HepG2 (cell line): ENCODE results near the gene ZNG1A. TPM values are rescaled to one million over a fixed set of nuclear protein-coding genes. Genes with fewer than 3 reads are reported as not detected.
"Not testable (repeated sequence)": the region's sequence is repeated elsewhere in the genome, so short reads cannot be mapped to it uniquely, and the experiment has no call there.

ENCODE experiments used
- ATAC-seq: fragments of 200-7000 bp; cut with Tn5 transposase; 3 replicates; pipeline ENCODE4 v1.9.1; 2020; ENCODE audit warnings: mild to moderate bottlenecking, moderate library complexity
- BruUV-seq: library from RNA; stranded (reverse); fragments of 400-500 nt; replicated peaks from 2 replicates; lab custom pipeline; 2021; lab: Mats Ljungman, UMichigan
- CTCF ChIA-PET: fragments of 300-600 bp; formaldehyde crosslinking; extraction: SDS; loops from one replicate; lab custom pipeline; 2021; ENCODE audit warnings: low total read pairs, inconsistent platforms, low intra/inter-chr PET ratio; lab: Yijun Ruan, JAX
- POLR2A ChIA-PET: fragments of 350-600 bp; sonication (Branson Sonifier 250); formaldehyde crosslinking; loops from one replicate; lab custom pipeline; 2020; ENCODE audit warnings: antibody characterized with exemption, inconsistent platforms; lab: Yijun Ruan, JAX
- DNase-seq: peaks from one replicate; pipeline ENCODE4 v3.0.0-alpha.2; 2015; ENCODE audit warnings: low spot score
- FAIRE-seq: peaks from 3 replicates; lab custom pipeline; 2011; peaks lifted over from hg19 to GRCh38; lab: Jason Lieb, UNC
- H2AFZ ChIP-seq: one replicate; pipeline ENCODE4 v1.6.1; 2011; ENCODE audit warnings: low read length, inconsistent platforms
- H3K27ac ChIP-seq: fragments of 300-600 bp; 3 replicates; pipeline ENCODE4 v1.8.0; 2011; ENCODE audit warnings: mixed run types, mild to moderate bottlenecking, mixed read lengths, low read length, inconsistent platforms; ENCODE audit not compliant: insufficient read depth; ENCODE audit errors: extremely low read length
- H3K27me3 ChIP-seq, 2 experiments: fragments of 200-600 bp in 1 of 2; 2 replicates in 1 of 2; 3 replicates in 1 of 2; pipeline versions ENCODE4 v1.6.0 to v1.8.0; 2011; ENCODE audit warnings: low read length in 2 of 2, mild to moderate bottlenecking in 2 of 2, moderate library complexity in 2 of 2, inconsistent platforms in 1 of 2; ENCODE audit not compliant: insufficient read depth in 2 of 2, control insufficient read depth in 1 of 2
- H3K36me3 ChIP-seq, 2 experiments: fragments of 200-600 bp in 1 of 2; replicated peaks in 1 of 2; 2 replicates in 1 of 2; 3 replicates in 1 of 2; pipeline versions ENCODE4 v1.5.1 to v1.8.0; 2011; ENCODE audit warnings: low read length in 2 of 2, inconsistent platforms in 1 of 2; ENCODE audit not compliant: insufficient read depth in 2 of 2, control insufficient read depth in 1 of 2
- H3K4me1 ChIP-seq: 2 replicates; pipeline ENCODE4 v1.5.1; 2012; ENCODE audit warnings: low read length, inconsistent platforms; ENCODE audit not compliant: insufficient read depth
- H3K4me2 ChIP-seq: 2 replicates; pipeline ENCODE4 v1.6.0; 2011; ENCODE audit warnings: low read depth, low read length, inconsistent platforms
- H3K4me3 ChIP-seq, 3 experiments: fragments of 200-600 bp in 1 of 3; sonication (generic), shearing (Covaris generic) in 1 of 3; replicated peaks in 1 of 3; 2 replicates each; pipeline ENCODE4 v1.5.1; 2011 to 2016; ENCODE audit warnings: low read length in 3 of 3, inconsistent platforms in 2 of 3, low read depth in 2 of 3, mild to moderate bottlenecking in 2 of 3, control low read depth in 1 of 3, mixed read lengths in 1 of 3; ENCODE audit not compliant: insufficient read depth in 1 of 3
- H3K79me2 ChIP-seq: one replicate; pipeline ENCODE4 v1.6.1; 2011; ENCODE audit warnings: low read length, inconsistent platforms; ENCODE audit not compliant: insufficient read depth
- H3K9ac ChIP-seq: 2 replicates; pipeline ENCODE4 v1.6.0; 2011; ENCODE audit warnings: mild to moderate bottlenecking, low read depth, low read length, inconsistent platforms; ENCODE audit not compliant: insufficient read depth
- H3K9me3 ChIP-seq: 2 replicates; pipeline ENCODE4 v1.5.1; 2012; ENCODE audit warnings: mild to moderate bottlenecking, low read length
- H4K20me1 ChIP-seq: 2 replicates; pipeline ENCODE4 v1.6.0; 2011; ENCODE audit warnings: inconsistent platforms, mild to moderate bottlenecking, low read length, moderate library complexity; ENCODE audit not compliant: insufficient read depth
- WGBS: methylation state at CpG from one replicate; pipeline ENCODE4 v1.1.6; 2017; ENCODE audit warnings: low lambda C conversion rate; 5-methylcytosine and 5-hydroxymethylcytosine counted together
- in situ Hi-C: cut with HindIII; loops from 2 replicates; pipeline ENCODE4 v1.10.0; 2017; ENCODE audit warnings: low pct_unique_long_range_greater_than_20kb; ENCODE audit not compliant: extremely low pct_ligation_motif_present
- intact Hi-C: fragments of 100-400 bp; cut with micrococcal nuclease; formaldehyde crosslinking; loops from one replicate; pipeline ENCODE4 v1.10.0; 2022; ENCODE audit not compliant: unreplicated experiment
- polyA plus RNA-seq, 8 experiments: library from polyadenylated mRNA; depleted of rRNA in 3 of 8; stranded (reverse) in 7 of 8; unstranded in 1 of 8; fragments of >200 nt; fragmentation: Illumina TruSeq in 4 of 8; extraction: Trizol in 4 of 8; gene quantifications; 2 replicates each; pipeline versions ENCODE4 v1.2.1 to v1.2.3, GENCODE V29; 2011 to 2016; ENCODE audit warnings: low read depth in 4 of 8, missing spikeins in 1 of 8, mixed read lengths in 1 of 8; ENCODE audit not compliant: insufficient read depth in 1 of 8
- total RNA-seq, 5 experiments: library from RNA; depleted of rRNA; stranded (reverse); fragments of >200 nt; fragmentation: Illumina TruSeq; extraction: Trizol; gene quantifications; 2 replicates each; pipeline ENCODE4 v1.2.3, GENCODE V29; 2016; ENCODE audit warnings: low read depth in 1 of 5

Gene ZNG1A
- total and polyA plus RNA-seq, 2 of the 13 experiments (the other 11 are each of a cell fraction or from before 2014, with no cell fraction given), result 28.6 to 90.6 TPM

DNA sequence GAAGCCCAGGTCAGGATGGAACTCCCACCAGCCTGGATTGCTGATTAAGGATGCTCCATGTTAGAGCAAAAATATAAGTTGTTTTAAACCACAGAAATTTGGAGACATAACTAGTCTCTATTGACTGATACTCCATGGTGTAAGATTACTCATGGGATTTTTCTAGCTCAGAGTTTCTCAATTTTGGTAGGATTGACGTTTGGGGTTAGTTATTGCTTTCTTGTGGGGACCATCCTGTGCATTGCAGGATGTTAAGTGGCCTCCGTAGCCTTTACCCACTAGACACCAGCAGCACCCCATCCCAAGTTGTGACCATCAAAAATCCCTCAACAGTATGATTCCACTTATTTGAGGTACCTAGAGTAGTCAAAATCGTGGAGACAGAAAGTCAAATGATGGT is 80.1 kb downstream of the ZNG1A start:
- H3K27ac ChIP-seq, H3K9me3 ChIP-seq, ATAC-seq, H3K27me3 ChIP-seq, H3K36me3 ChIP-seq, POLR2A ChIA-PET, BruUV-seq, H3K4me2 ChIP-seq, H3K4me3 ChIP-seq, H3K9ac ChIP-seq, CTCF ChIA-PET, FAIRE-seq, intact Hi-C loops, DNase-seq, H3K4me1 ChIP-seq, H2AFZ ChIP-seq, in situ Hi-C loops, H3K79me2 ChIP-seq, H4K20me1 ChIP-seq: not testable (repeated sequence)
- WGBS, result 19% methylated on average over 3 of the region's 3 CpGs

DNA sequence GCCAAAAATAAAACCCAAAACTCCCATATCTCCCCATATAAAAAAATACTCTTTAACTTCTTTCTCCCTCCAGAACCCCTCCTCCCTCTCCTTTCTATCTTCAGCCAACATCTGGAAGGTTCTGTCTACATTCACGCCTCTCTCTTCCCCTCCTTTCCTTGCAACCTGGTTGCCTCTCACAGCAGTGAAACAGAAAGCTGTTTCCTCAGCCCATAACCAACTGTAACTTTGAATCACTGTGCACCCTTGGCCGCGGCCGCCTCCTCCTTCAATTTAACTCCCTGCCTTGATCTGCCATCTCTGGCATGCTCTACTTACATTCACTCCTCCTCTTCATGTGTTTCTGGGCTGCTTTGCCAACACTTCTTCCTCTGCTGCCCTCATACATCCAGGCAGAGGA is 83.9 kb downstream of the ZNG1A start:
- in situ Hi-C loops, H4K20me1 ChIP-seq, H3K27ac ChIP-seq, H3K4me3 ChIP-seq, H3K9ac ChIP-seq, FAIRE-seq, BruUV-seq, ATAC-seq, DNase-seq, H3K36me3 ChIP-seq, H2AFZ ChIP-seq, H3K27me3 ChIP-seq, POLR2A ChIA-PET, H3K4me1 ChIP-seq, CTCF ChIA-PET, intact Hi-C loops, H3K4me2 ChIP-seq, H3K9me3 ChIP-seq, H3K79me2 ChIP-seq: not testable (repeated sequence)
- 0% methylated on average over 3 of the region's 4 CpGs for WGBS

DNA sequence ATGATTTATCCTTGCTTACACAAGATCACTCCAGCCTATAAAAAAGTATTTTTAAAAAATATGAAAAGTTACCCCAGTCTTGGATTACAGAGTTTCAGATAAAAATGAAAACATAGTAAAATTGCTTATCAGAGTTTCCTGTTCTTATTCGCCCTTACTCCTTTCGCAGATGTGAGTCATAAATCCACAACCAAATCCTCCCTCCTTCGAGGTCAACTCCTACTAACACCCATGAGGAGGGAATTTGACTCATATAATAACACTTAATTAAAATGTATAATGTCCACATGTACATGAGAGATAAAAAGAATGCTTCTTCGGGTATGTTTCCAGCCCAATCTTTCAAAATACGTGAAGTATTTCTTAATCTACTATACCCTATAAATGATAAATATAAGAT is 84.5 kb downstream of the ZNG1A start:
- H3K4me1 ChIP-seq, H3K79me2 ChIP-seq, ATAC-seq, BruUV-seq, H3K27ac ChIP-seq, in situ Hi-C loops, CTCF ChIA-PET, DNase-seq, POLR2A ChIA-PET, FAIRE-seq, H2AFZ ChIP-seq, H3K4me2 ChIP-seq, H3K27me3 ChIP-seq, H3K4me3 ChIP-seq, H3K36me3 ChIP-seq, H3K9me3 ChIP-seq, H4K20me1 ChIP-seq, intact Hi-C loops, H3K9ac ChIP-seq: not testable (repeated sequence)
- 36% methylated on average over 5 of the region's 5 CpGs for WGBS

GRCh38 chr9:93909-94308 is 84.9 kb downstream of the ZNG1A start:
- CTCF ChIA-PET, result not testable (repeated sequence)

More at GRCh38 chr9:93909-94308, 84.9 kb downstream of the ZNG1A start:
- H3K9ac ChIP-seq, DNase-seq, H3K4me3 ChIP-seq, H3K9me3 ChIP-seq, FAIRE-seq, intact Hi-C loops, H2AFZ ChIP-seq, BruUV-seq, H3K4me2 ChIP-seq, ATAC-seq, H3K27ac ChIP-seq, H3K4me1 ChIP-seq, H3K36me3 ChIP-seq, H3K79me2 ChIP-seq, POLR2A ChIA-PET, H4K20me1 ChIP-seq, H3K27me3 ChIP-seq, in situ Hi-C loops: not testable (repeated sequence)
- 0% methylated on average over 3 of the region's 5 CpGs for WGBS
